22Rv1 (cell line): Measurements from ENCODE around the gene SMPD4.
"Not testable (repeated sequence)": the region's sequence is repeated elsewhere in the genome, so short reads cannot be mapped to it uniquely, and the experiment has no call there.

Source experiments
- CTCF ChIP-seq: fragments of 450-650 bp; IDR thresholded peaks from 2 replicates; pipeline ENCODE4 v1.5.1; 2017; ENCODE audit warnings: mild to moderate bottlenecking
- ZFX ChIP-seq: fragments of 450-650 bp; IDR thresholded peaks from 2 replicates; pipeline ENCODE4 v1.6.1; 2017; ENCODE audit warnings: antibody characterized with exemption, borderline replicate concordance

GRCh38 chr2:130195089-130195635 lies 13.8 kb upstream of the SMPD4 start:
- not testable (repeated sequence) for TF ChIP-seq CTCF, ZFX
